ENCODE results near the gene SRPK3.

- no peak for TF ChIP-seq POLR2A (IDR thresholded peaks at IDR 0.05; ENCODE audit: low read length)
- no peak for TF ChIP-seq CEBPB (IDR thresholded peaks at IDR 0.05)
- TF ChIP-seq, protein P1, sequence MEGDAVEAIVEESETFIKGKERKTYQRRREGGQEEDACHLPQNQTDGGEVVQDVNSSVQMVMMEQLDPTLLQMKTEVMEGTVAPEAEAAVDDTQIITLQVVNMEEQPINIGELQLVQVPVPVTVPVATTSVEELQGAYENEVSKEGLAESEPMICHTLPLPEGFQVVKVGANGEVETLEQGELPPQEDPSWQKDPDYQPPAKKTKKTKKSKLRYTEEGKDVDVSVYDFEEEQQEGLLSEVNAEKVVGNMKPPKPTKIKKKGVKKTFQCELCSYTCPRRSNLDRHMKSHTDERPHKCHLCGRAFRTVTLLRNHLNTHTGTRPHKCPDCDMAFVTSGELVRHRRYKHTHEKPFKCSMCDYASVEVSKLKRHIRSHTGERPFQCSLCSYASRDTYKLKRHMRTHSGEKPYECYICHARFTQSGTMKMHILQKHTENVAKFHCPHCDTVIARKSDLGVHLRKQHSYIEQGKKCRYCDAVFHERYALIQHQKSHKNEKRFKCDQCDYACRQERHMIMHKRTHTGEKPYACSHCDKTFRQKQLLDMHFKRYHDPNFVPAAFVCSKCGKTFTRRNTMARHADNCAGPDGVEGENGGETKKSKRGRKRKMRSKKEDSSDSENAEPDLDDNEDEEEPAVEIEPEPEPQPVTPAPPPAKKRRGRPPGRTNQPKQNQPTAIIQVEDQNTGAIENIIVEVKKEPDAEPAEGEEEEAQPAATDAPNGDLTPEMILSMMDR (IDR thresholded peaks at IDR 0.05), result no peak
- no peak for TF ChIP-seq POLR2AphosphoS2 (conservative IDR thresholded peaks at IDR 0.05; ENCODE audit: low read length)
- no peak for TF ChIP-seq HOXA7 (CRISPR knock-in tag; IDR thresholded peaks at IDR 0.05)
Measured at GRCh38 chrX:153828723-153829548, 48.1 kb downstream of the SRPK3 start.
